Stimulated activated naive CD8-positive, alpha-beta T cell treated with anti-CD3 and anti-CD28 coated beads, Interleukin-15, Interleukin-2, amounts not matched to agents 100 ng/mL and 50 ng/mL, for 24 hours (primary cell): ENCODE measurements around the gene TAL2.
A peak's percentile ranks its signal among the peaks of the same experiment; 100 is the strongest.

Source experiments
- H3K27ac Mint-ChIP-seq: one replicate; pipeline ENCODE4 v1.8.0; 2021; ENCODE audit warnings: mild to moderate bottlenecking, mixed read lengths
- H3K27me3 Mint-ChIP-seq: one replicate; pipeline ENCODE4 v1.8.0; 2021; ENCODE audit warnings: mixed read lengths
- H3K36me3 Mint-ChIP-seq: one replicate; pipeline ENCODE4 v1.8.0; 2021; ENCODE audit warnings: low read depth, mixed read lengths
- H3K4me1 Mint-ChIP-seq: one replicate; pipeline ENCODE4 v1.8.0; 2021; ENCODE audit warnings: low read depth, mixed read lengths
- H3K4me3 Mint-ChIP-seq: one replicate; pipeline ENCODE4 v1.8.0; 2021; ENCODE audit warnings: mild to moderate bottlenecking, mixed read lengths
- H3K9me3 Mint-ChIP-seq: one replicate; pipeline ENCODE4 v1.8.0; 2021; ENCODE audit warnings: mixed read lengths

Gene TAL2

GRCh38 chr9:105662184-105663104, at the start of gene TAL2:
TSS of gene TAL2 (plus strand) at chr9:105662457. CDS start at chr9:105662497, 40 bp downstream.
- Mint-ChIP-seq H3K36me3 (no peaks in the 10 kb centered on the region), H3K9me3 (no peaks in the 10 kb centered on the region), H3K4me3 (no peak within 1 kb of the TSS), H3K4me1 (peaks cover 5% of the 10 kb centered on the region), H3K27ac (no peak within 1 kb of the TSS), H3K27me3 (peaks cover 14% of the 10 kb centered on the region)

GRCh38 chr9:105621001-105621400, 41.3 kb upstream of the TAL2 start:
- no peaks in the 10 kb centered on the region for H3K4me1 Mint-ChIP-seq
- H3K27me3 Mint-ChIP-seq: no peaks in the 10 kb centered on the region
- no peaks in the 10 kb centered on the region for H3K9me3 Mint-ChIP-seq
- H3K36me3 Mint-ChIP-seq: peaks cover 33% of the 10 kb centered on the region
- H3K4me3 Mint-ChIP-seq: no peak overlapping the region
- no peak overlapping the region for H3K27ac Mint-ChIP-seq

- H3K4me3 Mint-ChIP-seq: no peak overlapping the region
- no peak overlapping the region for H3K27ac Mint-ChIP-seq
- H3K27me3 Mint-ChIP-seq: no peaks in the 10 kb centered on the region
- peaks cover 61% of the 10 kb centered on the region for H3K36me3 Mint-ChIP-seq
- H3K9me3 Mint-ChIP-seq: peaks cover 4% of the 10 kb centered on the region
- H3K4me1 Mint-ChIP-seq: no peaks in the 10 kb centered on the region
Measured at GRCh38 chr9:105625088-105625487, 37.2 kb upstream of the TAL2 start.

DNA sequence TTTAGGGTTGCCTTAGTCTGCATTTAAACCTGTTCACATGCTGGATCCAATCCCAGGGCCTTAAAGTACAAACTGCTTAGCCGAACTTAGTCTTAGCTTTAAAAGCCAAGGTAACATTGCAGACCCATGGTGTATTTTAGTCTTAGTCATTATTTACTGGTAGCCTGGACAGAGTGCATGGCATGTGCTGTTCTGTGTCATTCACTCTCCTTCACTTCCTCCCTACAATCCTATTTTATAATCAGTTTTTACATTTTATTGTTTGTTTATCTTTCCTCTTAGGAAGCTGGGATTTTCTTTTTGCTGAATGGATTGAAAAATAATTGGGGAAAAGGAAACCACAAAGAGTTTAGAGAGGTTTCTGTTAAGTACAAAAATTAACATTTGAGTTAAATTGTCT, 29.4 kb upstream of the TAL2 start:
- H3K4me1 Mint-ChIP-seq: no peaks in the 10 kb centered on the region
- H3K27ac Mint-ChIP-seq: no peak overlapping the region
- H3K9me3 Mint-ChIP-seq: peaks cover 4% of the 10 kb centered on the region
- H3K4me3 Mint-ChIP-seq: no peak overlapping the region
- peaks cover 33% of the 10 kb centered on the region for H3K36me3 Mint-ChIP-seq
- no peaks in the 10 kb centered on the region for H3K27me3 Mint-ChIP-seq

DNA sequence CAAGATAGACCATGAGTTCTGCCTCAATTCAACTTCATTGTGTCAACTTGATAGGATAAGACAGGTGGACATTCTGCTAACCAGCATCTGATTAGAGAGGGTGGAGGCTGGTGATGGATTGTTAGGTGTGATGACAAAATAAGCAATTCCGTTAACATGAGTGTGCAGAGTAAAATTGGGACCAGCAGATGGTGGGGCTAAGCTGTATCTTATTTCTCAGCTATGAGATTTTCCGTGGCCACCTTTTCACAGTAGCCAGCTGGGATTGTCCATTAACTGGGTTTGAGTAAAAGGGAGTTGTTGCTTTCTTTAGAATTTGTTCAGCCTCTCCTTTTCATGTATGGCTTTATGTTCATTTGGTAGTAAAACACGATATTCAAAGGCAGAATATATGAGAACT, 28.8 kb upstream of the TAL2 start:
- no peak overlapping the region for H3K27ac Mint-ChIP-seq

DNA sequence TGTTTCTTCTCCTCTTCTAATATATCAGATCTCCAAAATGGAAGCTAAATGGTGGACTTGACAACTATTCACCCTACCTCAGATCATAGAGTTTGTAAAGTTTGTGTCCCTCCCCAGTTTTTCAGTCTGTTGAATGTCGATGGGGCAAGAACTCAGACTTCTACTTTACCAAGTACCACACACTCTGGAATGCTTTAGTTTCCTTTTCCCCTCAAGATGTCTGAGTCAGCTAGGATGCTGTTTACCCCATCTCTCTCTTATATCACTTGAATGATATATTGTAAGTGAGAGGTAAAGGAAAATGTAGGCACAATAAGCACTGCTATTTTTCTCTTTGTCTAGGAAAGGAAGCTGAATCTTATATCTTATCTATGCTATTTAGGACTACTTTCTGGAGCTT, 25.9 kb upstream of the TAL2 start:
- H3K9me3 Mint-ChIP-seq: no peaks in the 10 kb centered on the region
- H3K4me3 Mint-ChIP-seq: no peak overlapping the region
- H3K27me3 Mint-ChIP-seq: no peaks in the 10 kb centered on the region
- peaks cover 36% of the 10 kb centered on the region for H3K36me3 Mint-ChIP-seq
- no peak overlapping the region for H3K27ac Mint-ChIP-seq
- H3K4me1 Mint-ChIP-seq: no peaks in the 10 kb centered on the region

More for the DNA sequence above, 28.8 kb upstream of the TAL2 start:
- Mint-ChIP-seq H3K27me3 (no peaks in the 10 kb centered on the region), H3K4me3 (no peak overlapping the region), H3K9me3 (peaks cover 3% of the 10 kb centered on the region), H3K36me3 (peaks cover 31% of the 10 kb centered on the region), H3K4me1 (no peaks in the 10 kb centered on the region)

- Mint-ChIP-seq H3K4me3 (no peak overlapping the region), H3K9me3 (no peaks in the 10 kb centered on the region), H3K27me3 (no peaks in the 10 kb centered on the region), H3K27ac (no peak overlapping the region), H3K4me1 (no peaks in the 10 kb centered on the region), H3K36me3 (peaks cover 37% of the 10 kb centered on the region)
Measured at GRCh38 chr9:105637787-105638395, 24.4 kb upstream of the TAL2 start.

DNA sequence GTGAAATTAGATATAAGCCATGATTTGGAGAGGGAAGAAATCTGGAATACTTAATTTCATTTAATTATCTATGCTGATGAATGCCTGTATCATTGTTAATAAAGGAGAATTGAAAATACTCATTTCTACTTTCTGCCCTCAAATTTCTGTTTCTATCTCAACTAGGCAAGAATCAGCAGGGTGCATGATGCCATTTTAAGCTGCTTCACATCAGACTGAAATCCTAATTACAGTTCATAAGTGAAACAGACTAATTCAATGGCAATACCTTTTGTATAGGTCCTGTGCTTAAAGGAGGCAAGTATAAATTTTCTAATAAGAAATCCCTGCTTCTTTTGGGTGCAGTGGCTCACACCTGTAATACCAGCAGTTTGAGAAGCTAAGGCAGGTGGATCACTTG, 22.3 kb upstream of the TAL2 start:
- Mint-ChIP-seq H3K9me3 (no peaks in the 10 kb centered on the region), H3K4me1 (no peaks in the 10 kb centered on the region), H3K4me3 (no peak overlapping the region), H3K36me3 (peaks cover 37% of the 10 kb centered on the region), H3K27ac (no peak overlapping the region), H3K27me3 (no peaks in the 10 kb centered on the region)

GRCh38 chr9:105643795-105644194, 18.5 kb upstream of the TAL2 start:
- peaks cover 21% of the 10 kb centered on the region for H3K36me3 Mint-ChIP-seq
- H3K4me1 Mint-ChIP-seq: no peaks in the 10 kb centered on the region
- H3K4me3 Mint-ChIP-seq: no peak overlapping the region
- H3K9me3 Mint-ChIP-seq: no peaks in the 10 kb centered on the region
- no peak overlapping the region for H3K27ac Mint-ChIP-seq
- H3K27me3 Mint-ChIP-seq: no peaks in the 10 kb centered on the region

GRCh38 chr9:105646879-105647594, 15.2 kb upstream of the TAL2 start:
- Mint-ChIP-seq H3K9me3 (no peaks in the 10 kb centered on the region), H3K27me3 (no peaks in the 10 kb centered on the region), H3K4me3 (no peak overlapping the region), H3K4me1 (no peaks in the 10 kb centered on the region), H3K36me3 (no peaks in the 10 kb centered on the region), H3K27ac (no peak overlapping the region)

DNA sequence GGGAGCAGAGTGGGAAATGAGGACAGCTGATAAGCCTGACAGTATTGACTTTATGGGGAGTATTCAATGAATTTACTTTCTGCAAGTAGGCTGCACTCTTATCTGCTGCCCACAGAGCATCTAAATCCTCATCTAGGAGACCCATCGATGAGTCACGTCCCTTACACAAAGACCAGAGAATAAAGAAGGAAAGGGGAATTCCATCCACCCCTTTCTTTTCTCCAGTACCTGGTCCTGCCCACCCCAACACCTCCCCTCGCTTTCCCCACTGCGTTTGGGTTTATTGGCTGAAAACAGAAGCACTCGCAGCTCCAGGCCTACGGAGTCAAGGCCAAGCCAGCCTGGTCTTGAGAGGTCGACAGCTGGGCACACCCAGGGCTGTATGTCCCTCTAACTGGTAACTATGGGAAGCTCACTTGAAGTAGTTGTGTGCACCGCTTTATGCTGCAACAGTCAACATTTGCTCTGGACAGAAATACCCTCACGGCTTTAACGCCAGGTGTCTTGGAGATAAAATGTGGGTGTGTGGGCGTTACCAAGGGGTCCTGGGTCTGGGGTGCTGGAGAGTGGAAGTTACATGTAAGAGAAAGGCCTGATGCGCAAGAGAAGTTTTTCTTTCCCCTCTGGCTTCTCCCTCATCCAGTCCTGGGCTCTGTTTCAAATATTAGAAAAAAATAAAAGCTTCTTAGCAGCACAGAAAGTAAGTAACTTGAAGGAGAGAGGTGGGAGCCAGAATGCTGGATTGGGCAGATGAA, 14.5 kb upstream of the TAL2 start:
- H3K36me3 Mint-ChIP-seq: no peaks in the 10 kb centered on the region
- no peaks in the 10 kb centered on the region for H3K4me1 Mint-ChIP-seq
- no peaks in the 10 kb centered on the region for H3K9me3 Mint-ChIP-seq
- no peak overlapping the region for H3K4me3 Mint-ChIP-seq
- H3K27ac Mint-ChIP-seq: no peak overlapping the region
- H3K27me3 Mint-ChIP-seq: no peaks in the 10 kb centered on the region

GRCh38 chr9:105651806-105652205, 10.5 kb upstream of the TAL2 start:
- no peaks in the 10 kb centered on the region for H3K36me3 Mint-ChIP-seq
- no peak overlapping the region for H3K27ac Mint-ChIP-seq
- H3K4me1 Mint-ChIP-seq: peaks cover 5% of the 10 kb centered on the region
- no peak overlapping the region for H3K4me3 Mint-ChIP-seq
- H3K9me3 Mint-ChIP-seq: no peaks in the 10 kb centered on the region
- peaks cover 16% of the 10 kb centered on the region for H3K27me3 Mint-ChIP-seq

DNA sequence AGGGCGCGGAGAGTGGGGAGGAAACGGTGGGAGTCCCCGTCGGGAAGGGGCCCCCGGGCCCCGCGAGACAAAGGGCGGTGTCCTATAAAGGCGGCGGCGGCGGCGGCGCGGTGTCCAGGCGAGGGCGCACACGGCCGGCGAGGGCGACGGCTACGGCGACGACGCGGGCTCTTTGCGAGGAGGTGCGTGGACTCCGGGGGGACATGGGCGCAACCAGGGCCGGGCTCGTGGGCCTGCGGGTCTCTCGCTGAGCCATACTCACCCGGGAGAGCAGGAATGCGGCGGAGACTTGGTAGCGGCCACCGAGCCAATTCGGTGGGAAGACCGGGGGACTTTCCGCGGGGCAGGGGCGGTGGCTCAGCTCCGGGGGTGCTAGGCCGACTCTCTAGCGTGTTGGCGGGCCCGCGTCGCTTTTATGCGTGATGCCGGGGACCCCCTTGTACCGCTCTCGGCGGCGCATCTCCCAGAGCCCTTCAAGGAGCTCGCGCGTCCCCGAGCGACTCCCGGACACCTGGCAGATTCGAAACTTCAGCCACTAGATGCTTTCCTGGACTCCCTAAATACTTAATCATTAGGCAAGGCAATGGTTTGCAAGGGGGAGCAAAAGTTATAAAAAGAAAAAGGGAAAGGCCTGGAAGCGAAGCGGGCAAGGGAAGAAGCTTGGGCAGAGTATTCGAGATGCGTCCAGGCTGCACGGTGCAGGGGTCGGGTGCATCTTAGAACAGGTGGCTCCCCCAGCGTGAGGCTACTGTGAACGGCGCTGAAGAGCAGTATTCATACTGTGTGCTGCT, 5.9 kb upstream of the TAL2 start:
- peaks cover 36% of the 10 kb centered on the region for H3K27me3 Mint-ChIP-seq

GRCh38 chr9:105658351-105658750, 3.9 kb upstream of the TAL2 start:
- Mint-ChIP-seq H3K4me3 (no peak overlapping the region), H3K4me1 (peaks cover 14% of the 10 kb centered on the region), H3K9me3 (no peaks in the 10 kb centered on the region), H3K27me3 (peaks cover 36% of the 10 kb centered on the region), H3K27ac (no peak overlapping the region), H3K36me3 (no peaks in the 10 kb centered on the region)

More for the DNA sequence above, 5.9 kb upstream of the TAL2 start:
- Mint-ChIP-seq H3K27ac (no peak overlapping the region), H3K4me1 (peaks cover 8% of the 10 kb centered on the region), H3K4me3 (peak overlapping the region; percentile 73), H3K36me3 (no peaks in the 10 kb centered on the region), H3K9me3 (no peaks in the 10 kb centered on the region)
